CD8-positive, alpha-beta memory T cell (primary cell): ENCODE results near the gene KDM6A. TPM values are rescaled to one million over a fixed set of nuclear protein-coding genes. Genes with fewer than 3 reads are reported as not detected.
"Not testable (repeated sequence)": the region's sequence is repeated elsewhere in the genome, so short reads cannot be mapped to it uniquely, and the experiment has no call there.

Experiments used
- CTCF ChIA-PET: fragments of 350-600 bp; sonication (Branson Sonifier 250); formaldehyde crosslinking; loops from one replicate; lab custom pipeline; 2021; ENCODE audit warnings: antibody characterized with exemption; lab: Charles Lee
- POLR2A ChIA-PET: fragments of 350-600 bp; sonication (Branson Sonifier 250); formaldehyde crosslinking; loops from one replicate; lab custom pipeline; 2021; ENCODE audit warnings: antibody characterized with exemption; lab: Charles Lee
- DNase-seq, 5 donors: peaks; one replicate each; pipeline versions ENCODE4 v3.0.0 to v3.0.0-alpha.2; 2020 to 2022; ENCODE audit warnings: mixed read lengths in 1 of 5
- H3K27ac ChIP-seq: one replicate; pipeline ENCODE4 v1.7.0; 2013; ENCODE audit warnings: low read depth, mild to moderate bottlenecking, low read length, moderate library complexity
- H3K27me3 ChIP-seq: 2 replicates; pipeline ENCODE4 v1.7.0; 2013; ENCODE audit warnings: low read length, mild to moderate bottlenecking; ENCODE audit not compliant: insufficient read depth, poor library complexity, severe bottlenecking
- H3K36me3 ChIP-seq: 2 replicates; pipeline ENCODE4 v1.7.0; 2013; ENCODE audit warnings: mild to moderate bottlenecking, low read length, moderate library complexity; ENCODE audit not compliant: insufficient read depth
- H3K4me1 ChIP-seq: 2 replicates; pipeline ENCODE4 v1.7.0; 2013; ENCODE audit warnings: mild to moderate bottlenecking, low read length, moderate library complexity; ENCODE audit not compliant: insufficient read depth
- H3K4me3 ChIP-seq: 2 replicates; pipeline ENCODE4 v1.7.0; 2013; ENCODE audit warnings: mild to moderate bottlenecking, low read length
- H3K9me3 ChIP-seq: 2 replicates; pipeline ENCODE4 v1.7.0; 2013; ENCODE audit warnings: mild to moderate bottlenecking, low read length
- H3K27ac Mint-ChIP-seq, 8 donors: one replicate each; pipeline ENCODE4 v1.8.0; 2020 to 2021; ENCODE audit warnings: mixed read lengths in 8 of 8, mild to moderate bottlenecking in 6 of 8, inconsistent platforms in 3 of 8, moderate library complexity in 3 of 8
- H3K27me3 Mint-ChIP-seq, 2 donors: one replicate each; pipeline ENCODE4 v1.8.0; 2020 to 2021; ENCODE audit warnings: mixed read lengths in 2 of 2, mild to moderate bottlenecking in 1 of 2, moderate library complexity in 1 of 2
- H3K36me3 Mint-ChIP-seq, 3 donors: one replicate each; pipeline ENCODE4 v1.8.0; 2020 to 2021; ENCODE audit warnings: mixed read lengths in 3 of 3, inconsistent platforms in 1 of 3, mild to moderate bottlenecking in 1 of 3
- H3K4me1 Mint-ChIP-seq, 3 donors: one replicate each; pipeline ENCODE4 v1.8.0; 2020 to 2021; ENCODE audit warnings: mixed read lengths in 3 of 3, inconsistent platforms in 1 of 3, mild to moderate bottlenecking in 1 of 3
- H3K4me3 Mint-ChIP-seq, 7 donors: one replicate each; pipeline ENCODE4 v1.8.0; 2020 to 2021; ENCODE audit warnings: mixed read lengths in 7 of 7, mild to moderate bottlenecking in 6 of 7, moderate library complexity in 4 of 7, inconsistent platforms in 2 of 7
- H3K9me3 Mint-ChIP-seq, 5 donors: one replicate each; pipeline ENCODE4 v1.8.0; 2020 to 2022; ENCODE audit warnings: mixed read lengths in 5 of 5, mild to moderate bottlenecking in 3 of 5, moderate library complexity in 2 of 5, inconsistent platforms in 1 of 5
- polyA plus RNA-seq: library from polyadenylated mRNA; unstranded; fragments of 300-500 nt; fragmentation: Illumina TruSeq; gene quantifications from one replicate; pipeline ENCODE4 v1.2.3, GENCODE V29; 2021
- total RNA-seq, 2 experiments: library from RNA; stranded (reverse); gene quantifications; one replicate each; pipeline ENCODE4 v1.2.3, GENCODE V29; 2021

Gene KDM6A
- total and polyA plus RNA-seq, 3 experiments from 2014 or later, result 20.7 to 23.7 (median 21.5) TPM

DNA sequence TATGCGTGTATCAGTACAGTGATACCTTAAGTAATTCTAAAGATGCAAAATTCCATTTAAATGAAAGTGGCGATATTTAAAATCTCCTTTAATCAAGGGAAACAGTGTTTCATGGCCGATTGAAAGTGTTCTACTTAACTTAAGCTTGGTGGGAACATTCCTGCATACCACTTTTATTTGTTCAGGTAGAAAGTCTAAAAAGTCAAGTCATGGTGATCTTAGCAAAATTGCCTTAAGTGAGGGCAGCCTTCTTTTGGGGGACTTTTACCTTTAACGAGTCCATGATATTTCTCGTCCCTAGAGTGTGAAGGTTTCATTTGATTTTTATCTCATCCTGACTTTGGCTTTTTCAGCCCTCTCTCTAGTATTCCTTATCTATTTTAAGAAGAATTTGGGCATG, 149.2 kb downstream of the KDM6A start:
- POLR2A ChIA-PET, result no interaction called here

GRCh38 chrX:45024501-45024900, 151.5 kb downstream of the KDM6A start:
- Histone ChIP-seq H3K4me1 (peaks cover 3% of the 10 kb centered on the region), H3K27me3 (no peaks in the 10 kb centered on the region), H3K4me3 (no peak overlapping the region), H3K9me3 (no peaks in the 10 kb centered on the region), H3K27ac (no peak overlapping the region), H3K36me3 (no peaks in the 10 kb centered on the region)
- Mint-ChIP-seq H3K27me3 (no peaks in the 10 kb centered on the region), H3K27ac (no peak overlapping the region), H3K9me3 (no peaks in the 10 kb centered on the region), H3K36me3 (peaks cover 0 to 3% (median 0%) of the 10 kb centered on the region in 3 donors), H3K4me3 (no peak overlapping the region), H3K4me1 (peaks cover 58 to 84% (median 74%) of the 10 kb centered on the region in 3 donors)
- CTCF ChIA-PET, result no interaction called here
- POLR2A ChIA-PET, result no interaction called here
- no peak for DNase-seq

More for the DNA sequence above, 149.2 kb downstream of the KDM6A start:
- Histone ChIP-seq H3K9me3 (no peaks in the 10 kb centered on the region), H3K4me3 (no peak overlapping the region), H3K27ac (no peak overlapping the region), H3K4me1 (no peaks in the 10 kb centered on the region), H3K36me3 (no peaks in the 10 kb centered on the region), H3K27me3 (no peaks in the 10 kb centered on the region)
- H3K36me3 Mint-ChIP-seq, result peaks cover 0 to 3% (median 0%) of the 10 kb centered on the region in 3 donors
- no peak for DNase-seq
- peaks cover 65 to 87% (median 79%) of the 10 kb centered on the region in 3 donors for H3K4me1 Mint-ChIP-seq
- H3K27ac Mint-ChIP-seq, result no peak overlapping the region
- H3K9me3 Mint-ChIP-seq, result no peaks in the 10 kb centered on the region
- CTCF ChIA-PET, result no interaction called here
- no peak overlapping the region for H3K4me3 Mint-ChIP-seq
- H3K27me3 Mint-ChIP-seq, result no peaks in the 10 kb centered on the region

- H3K4me3 ChIP-seq, result no peak overlapping the region
- ChIA-PET CTCF (no interaction called here), POLR2A (no interaction called here)
- H3K27me3 ChIP-seq, result no peaks in the 10 kb centered on the region
- H3K4me3 Mint-ChIP-seq, result no peak overlapping the region
- no peak for DNase-seq
- H3K9me3 Mint-ChIP-seq, result no peaks in the 10 kb centered on the region
- H3K36me3 ChIP-seq, result no peaks in the 10 kb centered on the region
- H3K27ac ChIP-seq, result no peak overlapping the region
- H3K27me3 Mint-ChIP-seq, result no peaks in the 10 kb centered on the region
- H3K4me1 ChIP-seq, result peaks cover 3% of the 10 kb centered on the region
- H3K27ac Mint-ChIP-seq, result peak overlapping the region in 1 of 8 donors; percentile 40
- peaks cover 66 to 87% (median 77%) of the 10 kb centered on the region in 3 donors for H3K4me1 Mint-ChIP-seq
- H3K36me3 Mint-ChIP-seq, result peaks cover 0 to 3% (median 0%) of the 10 kb centered on the region in 3 donors
- no peaks in the 10 kb centered on the region for H3K9me3 ChIP-seq
These were observed 153.0 kb downstream of the KDM6A start for GRCh38 chrX:45026036-45026435.

DNA sequence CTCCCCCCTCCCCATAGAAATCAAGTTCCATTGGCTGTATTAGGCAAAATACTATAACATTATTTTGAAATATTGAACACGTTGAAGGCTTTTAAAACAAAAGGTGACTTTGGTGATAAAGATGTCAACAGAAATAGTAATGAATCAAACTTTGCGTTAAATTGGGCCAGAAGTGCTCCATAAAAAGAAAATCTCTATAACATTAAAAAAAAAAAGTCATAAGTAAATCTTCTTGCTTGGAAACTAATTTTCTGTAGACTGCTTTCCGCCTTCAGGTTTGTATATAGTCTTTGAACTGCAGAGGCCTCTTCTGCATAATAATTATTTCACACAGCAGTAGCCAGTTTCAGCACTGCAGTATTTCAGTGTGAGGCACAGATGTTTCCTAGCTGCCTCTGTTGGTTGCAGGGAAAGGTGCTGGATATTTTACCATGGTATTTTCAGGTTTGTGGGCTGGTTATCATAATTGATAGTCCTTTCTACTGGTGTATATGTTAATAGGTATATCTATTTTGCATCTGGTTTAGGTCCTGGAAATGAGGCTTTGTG, 158.9 kb downstream of the KDM6A start:
- H3K27ac Mint-ChIP-seq, result peak overlapping the region in 1 of 8 donors; percentile 18
- peaks cover 3% of the 10 kb centered on the region for H3K4me1 ChIP-seq
- no peaks in the 10 kb centered on the region for H3K9me3 ChIP-seq
- H3K27me3 ChIP-seq, result no peaks in the 10 kb centered on the region
- POLR2A ChIA-PET, result no interaction called here
- CTCF ChIA-PET, result no interaction called here
- H3K27ac ChIP-seq, result no peak overlapping the region
- peaks cover 47 to 76% (median 56%) of the 10 kb centered on the region in 3 donors for H3K4me1 Mint-ChIP-seq
- H3K4me3 Mint-ChIP-seq, result no peak overlapping the region
- H3K4me3 ChIP-seq, result no peak overlapping the region
- H3K36me3 ChIP-seq, result no peaks in the 10 kb centered on the region
- DNase-seq, result no peak
- no peaks in the 10 kb centered on the region for H3K9me3 Mint-ChIP-seq
- H3K27me3 Mint-ChIP-seq, result no peaks in the 10 kb centered on the region
- H3K36me3 Mint-ChIP-seq, result peaks cover 0 to 2% (median 2%) of the 10 kb centered on the region in 3 donors

GRCh38 chrX:45035071-45035470, 162.1 kb downstream of the KDM6A start:
- Histone ChIP-seq H3K9me3 (no peaks in the 10 kb centered on the region), H3K4me1 (no peaks in the 10 kb centered on the region), H3K4me3 (no peak overlapping the region), H3K27me3 (no peaks in the 10 kb centered on the region), H3K36me3 (no peaks in the 10 kb centered on the region), H3K27ac (no peak overlapping the region)
- Mint-ChIP-seq H3K4me3 (no peak overlapping the region), H3K27ac (peak overlapping the region in 2 of 8 donors; percentile 17 to 26), H3K27me3 (no peaks in the 10 kb centered on the region), H3K4me1 (peaks cover 30 to 58% (median 32%) of the 10 kb centered on the region in 3 donors), H3K9me3 (no peaks in the 10 kb centered on the region), H3K36me3 (peaks cover 9 to 15% (median 9%) of the 10 kb centered on the region in 3 donors)
- no peak for DNase-seq
- CTCF ChIA-PET, result no interaction called here
- POLR2A ChIA-PET, result no interaction called here

DNA sequence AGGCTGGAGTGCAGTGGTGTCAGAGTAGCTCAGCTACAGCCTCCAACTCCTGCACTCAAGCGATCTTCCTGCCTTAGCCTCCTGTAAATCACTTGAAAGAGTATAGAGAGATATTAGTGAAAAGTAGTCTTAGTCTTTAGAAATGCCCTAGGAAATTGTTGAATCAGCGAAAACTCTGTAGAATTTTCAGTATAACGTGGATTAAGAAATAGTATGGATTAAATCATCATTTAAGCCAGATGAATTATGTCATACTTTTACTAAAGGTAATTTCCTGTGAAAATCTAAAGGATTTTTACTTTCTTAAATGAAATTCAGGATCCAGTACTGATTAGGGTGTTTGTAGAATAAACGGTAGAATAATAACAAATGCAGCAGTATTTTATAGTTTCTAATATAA, 163.2 kb downstream of the KDM6A start:
- DNase-seq, result no peak
- Histone ChIP-seq H3K4me3 (no peak overlapping the region), H3K36me3 (no peaks in the 10 kb centered on the region), H3K27ac (no peak overlapping the region), H3K4me1 (no peaks in the 10 kb centered on the region), H3K27me3 (no peaks in the 10 kb centered on the region), H3K9me3 (no peaks in the 10 kb centered on the region)
- peak overlapping the region in 1 of 8 donors; percentile 47 for H3K27ac Mint-ChIP-seq
- no peaks in the 10 kb centered on the region for H3K9me3 Mint-ChIP-seq
- CTCF ChIA-PET, result no interaction called here
- no peak overlapping the region for H3K4me3 Mint-ChIP-seq
- no peaks in the 10 kb centered on the region for H3K27me3 Mint-ChIP-seq
- H3K4me1 Mint-ChIP-seq, result peaks cover 22 to 48% (median 22%) of the 10 kb centered on the region in 3 donors
- POLR2A ChIA-PET, result no interaction called here
- peaks cover 9 to 15% (median 9%) of the 10 kb centered on the region in 3 donors for H3K36me3 Mint-ChIP-seq

DNA sequence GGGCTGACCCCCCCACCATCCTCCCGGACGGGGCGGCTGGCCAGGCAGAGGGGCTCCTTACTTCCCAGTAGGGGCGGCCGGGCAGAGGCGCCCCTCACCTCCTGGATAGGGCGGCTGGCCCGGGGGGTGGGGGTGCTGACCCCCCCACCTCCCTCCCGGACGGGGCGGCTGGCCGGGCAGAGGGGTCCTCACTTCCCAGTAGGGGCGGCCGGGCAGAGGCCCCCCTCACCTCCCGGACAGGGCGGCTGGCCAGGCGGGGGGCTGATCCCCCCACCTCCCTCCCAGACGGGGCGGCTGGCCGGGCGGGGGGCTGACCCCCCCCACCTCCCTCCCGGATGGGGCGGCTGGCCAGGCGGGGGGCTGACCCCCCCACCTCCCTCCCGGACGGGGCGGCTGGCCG, 167.1 kb downstream of the KDM6A start:
- Mint-ChIP-seq H3K36me3 (peaks cover 9 to 17% (median 9%) of the 10 kb centered on the region in 3 donors), H3K4me1 (peaks cover 4 to 25% (median 7%) of the 10 kb centered on the region in 3 donors)
- POLR2A ChIA-PET, DNase-seq, H3K9me3 Mint-ChIP-seq, H3K27ac ChIP-seq, H3K4me1 ChIP-seq, H3K9me3 ChIP-seq, H3K36me3 ChIP-seq, H3K4me3 ChIP-seq, H3K4me3 Mint-ChIP-seq, H3K27me3 ChIP-seq, H3K27me3 Mint-ChIP-seq, H3K27ac Mint-ChIP-seq, CTCF ChIA-PET: not testable (repeated sequence)

DNA sequence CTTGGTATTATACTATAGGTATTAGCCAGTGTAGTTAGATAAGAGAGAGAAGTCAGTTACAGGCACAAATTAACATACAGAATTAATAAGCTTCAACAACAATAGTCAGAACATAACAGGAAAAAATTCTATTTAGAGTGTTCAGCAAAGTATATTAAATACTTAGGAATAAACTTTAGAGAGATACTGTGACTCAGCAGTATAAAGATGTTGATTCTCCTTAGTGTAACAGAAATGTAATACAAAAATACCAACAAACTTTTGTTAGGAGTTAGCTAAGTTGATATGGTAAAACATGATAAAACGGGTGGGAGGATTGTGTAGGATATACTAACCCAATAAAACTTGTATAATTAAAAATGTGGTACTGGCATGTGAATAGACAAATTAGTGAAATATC, 173.4 kb downstream of the KDM6A start:
- Mint-ChIP-seq H3K4me1 (peaks cover 23 to 40% (median 29%) of the 10 kb centered on the region in 3 donors), H3K27ac (no peak overlapping the region), H3K4me3 (no peak overlapping the region), H3K27me3 (no peaks in the 10 kb centered on the region), H3K9me3 (no peaks in the 10 kb centered on the region), H3K36me3 (peaks cover 0 to 16% (median 9%) of the 10 kb centered on the region in 3 donors)
- ChIA-PET POLR2A (no interaction called here), CTCF (no interaction called here)
- no peak for DNase-seq
- Histone ChIP-seq H3K4me1 (no peaks in the 10 kb centered on the region), H3K27me3 (no peaks in the 10 kb centered on the region), H3K9me3 (no peaks in the 10 kb centered on the region), H3K27ac (no peak overlapping the region), H3K4me3 (no peak overlapping the region), H3K36me3 (no peaks in the 10 kb centered on the region)
